Osteoblast (primary cell): ENCODE results near the gene LDHA. TPM values are rescaled to one million over a fixed set of nuclear protein-coding genes. Genes with fewer than 3 reads are reported as not detected.
"Not testable (repeated sequence)": the region's sequence is repeated elsewhere in the genome, so short reads cannot be mapped to it uniquely, and the experiment has no call there.

Experiments
- DNase-seq: peaks from one replicate; pipeline ENCODE4 v3.0.0; 2011; ENCODE audit warnings: low spot score, mixed read lengths; ENCODE audit not compliant: insufficient read length; ENCODE audit errors: missing footprints
- H2AFZ ChIP-seq: 2 replicates; pipeline ENCODE4 v1.6.0; 2011; ENCODE audit warnings: mild to moderate bottlenecking, low read length
- H3K27ac ChIP-seq: 2 replicates; pipeline ENCODE4 v1.5.1; 2011; ENCODE audit warnings: mild to moderate bottlenecking, low read depth, low read length, moderate library complexity
- H3K27me3 ChIP-seq: 2 replicates; pipeline ENCODE4 v1.6.0; 2012; ENCODE audit warnings: mild to moderate bottlenecking, control low read depth, inconsistent platforms, low read length, moderate library complexity; ENCODE audit not compliant: insufficient read depth
- H3K36me3 ChIP-seq: 2 replicates; pipeline ENCODE4 v1.5.1; 2011; ENCODE audit warnings: mild to moderate bottlenecking, low read length, control low read depth, moderate library complexity; ENCODE audit not compliant: insufficient read depth
- H3K4me1 ChIP-seq: 2 replicates; pipeline ENCODE4 v1.5.1; 2011; ENCODE audit warnings: mild to moderate bottlenecking, low read length, control low read depth, moderate library complexity; ENCODE audit not compliant: insufficient read depth
- H3K4me2 ChIP-seq: 2 replicates; pipeline ENCODE4 v1.6.0; 2011; ENCODE audit warnings: mild to moderate bottlenecking, low read length; ENCODE audit not compliant: insufficient read depth
- H3K4me3 ChIP-seq: fragments of 200-600 bp; sonication (generic); 3 replicates; pipeline ENCODE4 v1.5.1; 2012; ENCODE audit warnings: mild to moderate bottlenecking, low read length, inconsistent platforms; ENCODE audit not compliant: insufficient read depth
- H3K79me2 ChIP-seq: 2 replicates; pipeline ENCODE4 v1.6.0; 2012; ENCODE audit warnings: mild to moderate bottlenecking, low read length, control low read depth, inconsistent platforms; ENCODE audit not compliant: insufficient read depth
- H3K9me3 ChIP-seq: 2 replicates; pipeline ENCODE4 v1.5.1; 2011; ENCODE audit warnings: low read depth, low read length, control low read depth
- H4K20me1 ChIP-seq: 2 replicates; pipeline ENCODE4 v1.6.0; 2012; ENCODE audit warnings: mild to moderate bottlenecking, low read length, control low read depth; ENCODE audit not compliant: insufficient read depth
- total RNA-seq: library from RNA; depleted of rRNA; stranded (reverse); fragments of >200 nt; gene quantifications from 2 replicates; pipeline ENCODE4 v1.2.3, GENCODE V29; 2012
- TF ChIP-seq, protein P1 (sequence below): IDR thresholded peaks from 2 replicates; pipeline ENCODE4 v1.5.1; 2011; ENCODE audit warnings: mild to moderate bottlenecking, low read depth, low read length, moderate library complexity; ENCODE audit errors: extremely low read depth

The LDHA gene
- total RNA-seq, 1 donor = 798 TPM

DNA sequence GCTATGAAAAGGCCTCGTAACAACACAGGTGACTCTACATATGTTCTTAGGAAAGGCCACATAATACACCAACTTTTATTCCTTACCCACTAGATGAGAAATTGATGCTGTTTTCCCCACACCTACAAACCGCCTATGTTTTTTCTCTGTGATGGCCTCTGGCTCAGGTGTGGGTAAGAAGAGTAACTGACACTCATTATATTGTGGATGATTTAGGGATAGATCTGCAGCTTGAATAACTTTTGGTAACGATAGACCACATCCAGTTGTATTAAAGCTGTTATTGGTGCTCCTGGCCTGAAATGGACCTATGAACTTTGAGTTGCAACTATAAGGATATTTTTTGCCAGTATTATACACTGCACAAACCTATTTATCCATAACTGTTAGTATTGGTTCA lies 3.6 kb downstream of the LDHA start:
- Histone ChIP-seq H3K27ac (no peak overlapping the region), H3K36me3 (peaks cover 63% of the 10 kb centered on the region), H3K4me3 (no peak overlapping the region), H3K27me3 (no peaks in the 10 kb centered on the region), H3K4me2 (no peak overlapping the region), H2AFZ (no peak overlapping the region), H3K79me2 (peaks cover 67% of the 10 kb centered on the region), H3K9me3 (no peaks in the 10 kb centered on the region), H4K20me1 (peaks cover 70% of the 10 kb centered on the region), H3K4me1 (peaks cover 18% of the 10 kb centered on the region)
- peak; percentile 42 for DNase-seq
- TF ChIP-seq, protein P1, sequence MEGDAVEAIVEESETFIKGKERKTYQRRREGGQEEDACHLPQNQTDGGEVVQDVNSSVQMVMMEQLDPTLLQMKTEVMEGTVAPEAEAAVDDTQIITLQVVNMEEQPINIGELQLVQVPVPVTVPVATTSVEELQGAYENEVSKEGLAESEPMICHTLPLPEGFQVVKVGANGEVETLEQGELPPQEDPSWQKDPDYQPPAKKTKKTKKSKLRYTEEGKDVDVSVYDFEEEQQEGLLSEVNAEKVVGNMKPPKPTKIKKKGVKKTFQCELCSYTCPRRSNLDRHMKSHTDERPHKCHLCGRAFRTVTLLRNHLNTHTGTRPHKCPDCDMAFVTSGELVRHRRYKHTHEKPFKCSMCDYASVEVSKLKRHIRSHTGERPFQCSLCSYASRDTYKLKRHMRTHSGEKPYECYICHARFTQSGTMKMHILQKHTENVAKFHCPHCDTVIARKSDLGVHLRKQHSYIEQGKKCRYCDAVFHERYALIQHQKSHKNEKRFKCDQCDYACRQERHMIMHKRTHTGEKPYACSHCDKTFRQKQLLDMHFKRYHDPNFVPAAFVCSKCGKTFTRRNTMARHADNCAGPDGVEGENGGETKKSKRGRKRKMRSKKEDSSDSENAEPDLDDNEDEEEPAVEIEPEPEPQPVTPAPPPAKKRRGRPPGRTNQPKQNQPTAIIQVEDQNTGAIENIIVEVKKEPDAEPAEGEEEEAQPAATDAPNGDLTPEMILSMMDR = no peak

DNA sequence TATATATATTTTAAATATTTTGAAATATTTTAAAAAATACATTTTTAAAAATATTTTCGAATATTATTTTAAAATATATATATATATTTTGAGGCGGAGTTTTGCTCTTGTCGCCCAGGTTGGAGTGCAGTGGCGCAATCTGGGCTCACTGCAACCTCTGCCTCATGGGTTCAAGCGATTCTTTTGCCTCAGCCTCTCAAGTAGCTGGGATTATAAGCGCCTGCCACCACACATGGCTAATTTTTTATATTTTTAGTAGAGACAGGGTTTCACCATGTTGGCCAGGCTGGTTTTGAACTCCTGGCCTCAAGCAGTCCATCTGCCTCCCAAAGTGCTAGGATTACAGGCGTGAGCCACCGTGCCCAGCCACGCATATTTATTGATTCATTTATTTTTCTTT lies 6.7 kb downstream of the LDHA start:
- H3K36me3 ChIP-seq = peaks cover 93% of the 10 kb centered on the region
- H3K4me2 ChIP-seq, DNase-seq, H3K4me1 ChIP-seq, H2AFZ ChIP-seq, H3K9me3 ChIP-seq, H3K27ac ChIP-seq, H3K4me3 ChIP-seq, H3K27me3 ChIP-seq: not testable (repeated sequence)
- H3K79me2 ChIP-seq = peaks cover 52% of the 10 kb centered on the region
- peaks cover 81% of the 10 kb centered on the region for H4K20me1 ChIP-seq

DNA sequence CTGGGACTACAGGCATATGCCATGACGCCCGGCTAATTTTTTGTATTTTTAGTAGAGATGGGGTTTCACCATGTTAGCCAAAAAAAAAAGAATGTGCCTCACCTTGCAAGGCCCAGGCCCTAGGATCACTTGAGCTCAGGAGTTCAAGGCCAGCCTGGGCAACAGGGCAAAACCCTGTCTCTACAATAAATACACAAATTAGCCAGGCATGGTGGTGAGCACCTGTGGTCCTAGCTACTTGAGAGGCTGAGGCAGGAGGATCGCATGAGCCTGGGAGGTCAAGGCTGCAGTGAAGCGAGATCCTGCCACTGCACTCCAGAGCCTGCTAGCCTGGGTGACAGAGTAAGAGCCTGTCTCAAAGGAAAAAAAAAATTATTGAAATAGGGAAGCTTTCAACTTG lies 9.7 kb downstream of the LDHA start:
- Histone ChIP-seq H3K36me3 (peaks cover 95% of the 10 kb centered on the region), H3K79me2 (peaks cover 22% of the 10 kb centered on the region), H3K4me3 (no peak overlapping the region), H2AFZ (no peak overlapping the region), H4K20me1 (peaks cover 57% of the 10 kb centered on the region), H3K27me3 (no peaks in the 10 kb centered on the region), H3K27ac (no peak overlapping the region), H3K4me1 (no peaks in the 10 kb centered on the region), H3K9me3 (no peaks in the 10 kb centered on the region), H3K4me2 (no peak overlapping the region)
- DNase-seq = no peak
- TF ChIP-seq, protein P1 = no peak

DNA sequence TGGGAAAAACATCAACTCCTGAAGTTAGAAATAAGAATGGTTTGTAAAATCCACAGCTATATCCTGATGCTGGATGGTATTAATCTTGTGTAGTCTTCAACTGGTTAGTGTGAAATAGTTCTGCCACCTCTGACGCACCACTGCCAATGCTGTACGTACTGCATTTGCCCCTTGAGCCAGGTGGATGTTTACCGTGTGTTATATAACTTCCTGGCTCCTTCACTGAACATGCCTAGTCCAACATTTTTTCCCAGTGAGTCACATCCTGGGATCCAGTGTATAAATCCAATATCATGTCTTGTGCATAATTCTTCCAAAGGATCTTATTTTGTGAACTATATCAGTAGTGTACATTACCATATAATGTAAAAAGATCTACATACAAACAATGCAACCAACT lies 13.0 kb downstream of the LDHA start:
- not testable (repeated sequence) for H3K4me3 ChIP-seq, H3K9me3 ChIP-seq, H3K4me2 ChIP-seq, H2AFZ ChIP-seq, H3K27me3 ChIP-seq, H3K27ac ChIP-seq, DNase-seq, H3K4me1 ChIP-seq, H3K79me2 ChIP-seq
- Histone ChIP-seq H3K36me3 (peaks cover 64% of the 10 kb centered on the region), H4K20me1 (peaks cover 33% of the 10 kb centered on the region)

DNA sequence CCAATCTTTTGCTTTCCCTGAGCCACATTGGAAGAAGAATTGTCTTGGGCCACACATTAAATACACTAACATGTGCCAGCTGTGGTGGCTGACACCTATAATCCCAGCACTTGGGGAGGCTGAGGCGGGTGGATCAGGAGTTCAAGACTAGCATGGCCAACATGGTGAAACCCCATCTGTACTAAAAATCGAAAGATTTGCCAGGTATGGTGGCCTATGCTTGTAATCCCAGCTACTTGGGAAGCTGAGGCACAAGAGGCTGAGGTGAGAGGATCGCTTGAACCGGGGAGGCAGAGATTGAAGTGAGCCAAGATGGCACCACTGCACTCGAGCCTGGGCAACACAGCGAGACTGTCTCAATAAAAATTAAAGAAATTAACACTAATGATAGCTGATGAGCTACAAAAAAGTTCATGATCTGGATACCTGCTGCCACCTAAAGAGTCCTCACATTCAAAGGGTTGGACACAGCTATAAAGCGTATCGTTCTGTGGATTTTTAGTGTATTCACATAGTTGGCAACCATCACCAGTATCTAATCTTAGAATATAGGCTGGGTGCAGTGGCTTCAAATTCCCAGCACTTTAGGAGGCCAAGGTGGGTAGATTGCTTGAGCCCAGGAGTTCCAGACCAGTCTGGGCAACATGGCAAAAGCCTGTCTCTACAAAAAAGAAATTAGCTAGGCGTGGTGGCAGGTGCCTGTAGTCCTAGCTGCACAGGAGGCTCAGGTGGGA lies 14.4 kb downstream of the LDHA start:
- TF ChIP-seq, protein P1 = no peak
- Histone ChIP-seq H3K4me3 (no peak overlapping the region), H3K27me3 (no peaks in the 10 kb centered on the region), H3K9me3 (no peaks in the 10 kb centered on the region), H3K4me1 (peaks cover 3% of the 10 kb centered on the region), H3K27ac (no peak overlapping the region), H3K36me3 (peaks cover 51% of the 10 kb centered on the region), H3K79me2 (no peaks in the 10 kb centered on the region), H4K20me1 (peaks cover 20% of the 10 kb centered on the region), H3K4me2 (no peak overlapping the region), H2AFZ (no peak overlapping the region)
- DNase-seq = no peak
